Measurements from ENCODE around the gene EHMT1. TPM values are rescaled to one million over a fixed set of nuclear protein-coding genes. Genes with fewer than 3 reads are reported as not detected.

EHMT1 gene
- total and polyA plus RNA-seq, 9 of the 15 experiments (the other 6 are each of a cell fraction or from before 2014, with no cell fraction given) = 2.2 to 76.0 (median 36.4) TPM

- H3K4me1 ChIP-seq (replicated peaks in 1 of 2; ENCODE audit: control insufficient read depth in 2 of 2, insufficient read depth in 2 of 2, low read length in 2 of 2) = peaks cover 2 to 12% of the 10 kb centered on the region in 2 experiments; a peak in 3 of 5 replicates
- no peaks in the 10 kb centered on the region for H4K20me1 ChIP-seq (replicated peaks; ENCODE audit: control insufficient read depth, insufficient read depth, low read length)
- intact Hi-C loops (cut with micrococcal nuclease) = no loop called here
- ChIA-PET CTCF (ENCODE audit: low intra/inter-chr PET ratio) (no interaction called here), POLR2A (interaction anchor here (0.6 to 0.9 kb wide), 2 partner anchors 9 to 131 kb away, joined by 3 read pairs; no protein-coding TSS in a partner anchor)
- ATAC-seq = no peak
- H3K4me3 ChIP-seq = no peak overlapping the region
- no peak for DNase-seq (ENCODE audit: extremely low read depth in 1 of 4, low spot score in 3 of 4)
- peaks cover 40% of the 10 kb centered on the region for H3K79me2 ChIP-seq (ENCODE audit: control insufficient read depth, insufficient read depth, low read length)
- BruUV-seq (replicated peaks) = no TSS peak
- FAIRE-seq = no peak
- H2AFZ ChIP-seq (ENCODE audit: low read depth, low read length) = no peak overlapping the region
- no peak overlapping the region for H3K9ac ChIP-seq (ENCODE audit: insufficient read depth in 1 of 2, low read depth in 2 of 2, low read length in 2 of 2)
- H3K27ac ChIP-seq (ENCODE audit: extremely low read depth, low read depth, low read length) = no peak overlapping the region
- in situ Hi-C loops (cut with MboI) = no loop called here
- peaks cover 73% of the 10 kb centered on the region for H3K36me3 ChIP-seq (ENCODE audit: control insufficient read depth, insufficient read depth, low read length)
- peaks cover 11% of the 10 kb centered on the region for H3K9me3 ChIP-seq (replicated peaks; ENCODE audit: control insufficient read depth, insufficient read depth, low read depth, low read length)
- WGBS (ENCODE audit: insufficient coverage, low coverage, missing lambda C conversion rate) = 92% methylated on average over 9 of the region's 9 CpGs
- H3K4me2 ChIP-seq (ENCODE audit: insufficient read depth, low read length) = no peak overlapping the region
- no peaks in the 10 kb centered on the region for H3K27me3 ChIP-seq (ENCODE audit: control insufficient read depth in 2 of 2, insufficient read depth in 2 of 2, low read length in 2 of 2)
- H3K9me1 ChIP-seq (ENCODE audit: control insufficient read depth, insufficient read depth, low read length) = no peaks in the 10 kb centered on the region
- TF ChIP-seq SNRNP70 (optimal IDR thresholded peaks at IDR 0.05; ENCODE audit: low read depth, low read length) (no peak), CBFA2T2 (conservative IDR thresholded peaks at IDR 0.05) (no peak), RCOR1 (IDR thresholded peaks at IDR 0.05; ENCODE audit: borderline replicate concordance in 1 of 2, low read depth in 2 of 2, low read length in 2 of 2) (no peak), ZNF444 (CRISPR knock-in tag; IDR thresholded peaks at IDR 0.05) (no peak), SNIP1 (IDR thresholded peaks at IDR 0.05; ENCODE audit: low read depth) (no peak), POLR2AphosphoS5 (IDR thresholded peaks at IDR 0.05; ENCODE audit: control insufficient read depth, insufficient read depth, low read depth, low read length) (no peak), SMAD1 (IDR thresholded peaks at IDR 0.05; ENCODE audit: low read depth, low read length, partially characterized antibody) (no peak), E2F4 (CRISPR knock-in tag; IDR thresholded peaks at IDR 0.05; ENCODE audit: low read depth) (no peak), GTF3C2 (IDR thresholded peaks at IDR 0.05; ENCODE audit: borderline replicate concordance, extremely low read depth, insufficient read length) (no peak), ZNF384 (IDR thresholded peaks at IDR 0.05; ENCODE audit: low read depth, low read length) (no peak), COPS2 (conservative IDR thresholded peaks at IDR 0.05) (no peak), ZNF212 (CRISPR knock-in tag; IDR thresholded peaks at IDR 0.05) (no peak), FIP1L1 (IDR thresholded peaks at IDR 0.05; ENCODE audit: low read depth, low read length, poor library complexity, severe bottlenecking) (no peak), ZNF143 (CRISPR knock-in tag; IDR thresholded peaks at IDR 0.05) (no peak), ZNF780A (CRISPR knock-in tag; IDR thresholded peaks at IDR 0.05) (no peak), E2F8 (IDR thresholded peaks at IDR 0.05; ENCODE audit: low read depth, partially characterized antibody) (no peak), ZNF695 (CRISPR knock-in tag; IDR thresholded peaks at IDR 0.05) (no peak), ZNF408 (CRISPR knock-in tag; IDR thresholded peaks at IDR 0.05; ENCODE audit: low read depth) (no peak)
These were observed 100.4 kb downstream of the EHMT1 start for GRCh38 chr9:137719194-137719593.
